Activated CD8-positive, alpha-beta T cell treated with anti-CD3 and anti-CD28 coated beads for 36 hours (primary cell): ENCODE measurements around the gene BEGAIN. TPM values are rescaled to one million over a fixed set of nuclear protein-coding genes. Genes with fewer than 3 reads are reported as not detected.

Source experiments
- ATAC-seq: fragments of 200-7000 bp; cut with Tn5 transposase; one replicate; pipeline ENCODE4 v1.10.0; 2021; ENCODE audit warnings: mild to moderate bottlenecking, moderate library complexity
- CTCF ChIA-PET: fragments of 350-600 bp; sonication (Branson Sonifier 250); formaldehyde crosslinking; loops from one replicate; lab custom pipeline; 2021; ENCODE audit warnings: antibody characterized with exemption; lab: Charles Lee
- POLR2A ChIA-PET: fragments of 350-600 bp; sonication (Branson Sonifier 250); formaldehyde crosslinking; loops from one replicate; lab custom pipeline; 2021; ENCODE audit warnings: antibody characterized with exemption; lab: Charles Lee
- DNase-seq: peaks from one replicate; pipeline ENCODE4 v3.0.0-alpha.2; 2020
- H3K27ac Mint-ChIP-seq: one replicate; pipeline ENCODE4 v1.8.0; 2021; ENCODE audit warnings: mild to moderate bottlenecking, mixed read lengths
- H3K27me3 Mint-ChIP-seq: one replicate; pipeline ENCODE4 v1.8.0; 2021; ENCODE audit warnings: mixed read lengths
- H3K36me3 Mint-ChIP-seq: one replicate; pipeline ENCODE4 v1.8.0; 2021; ENCODE audit warnings: low read depth, mixed read lengths
- H3K4me1 Mint-ChIP-seq: one replicate; pipeline ENCODE4 v1.8.0; 2021; ENCODE audit warnings: low read depth, mixed read lengths
- H3K4me3 Mint-ChIP-seq: one replicate; pipeline ENCODE4 v1.8.0; 2021; ENCODE audit warnings: mild to moderate bottlenecking, moderate library complexity, mixed read lengths
- H3K9me3 Mint-ChIP-seq: one replicate; pipeline ENCODE4 v1.8.0; 2021; ENCODE audit warnings: mixed read lengths
- CTCF ChIP-seq: fragments of 200-600 bp; IDR thresholded peaks from one replicate; pipeline ENCODE4 v1.8.0; 2022; ENCODE audit warnings: antibody characterized with exemption, mild to moderate bottlenecking
- intact Hi-C: fragments of 100-400 bp; cut with micrococcal nuclease; formaldehyde crosslinking; loops from one replicate; pipeline ENCODE4 v1.10.0; 2022
- total RNA-seq, 2 experiments: library from RNA; stranded (reverse); gene quantifications; one replicate each; pipeline ENCODE4 v1.2.3, GENCODE V29; 2021

BEGAIN gene
- total RNA-seq, 2 experiments from 2014 or later, result 5.5 to 6.0 TPM

GRCh38 chr14:100608586-100609330, 21.5 kb upstream of the BEGAIN start:
- intact Hi-C loops, result no loop called here
- no peaks in the 10 kb centered on the region for H3K9me3 Mint-ChIP-seq
- H3K27me3 Mint-ChIP-seq, result peaks cover 3% of the 10 kb centered on the region
- POLR2A ChIA-PET, result interaction anchor here (0.9 kb wide), 1 partner anchor 191 kb away, joined by 3 read pairs; no protein-coding TSS in a partner anchor
- TF ChIP-seq CTCF, result no peak
- H3K4me3 Mint-ChIP-seq, result no peak overlapping the region
- DNase-seq, result no peak
- CTCF ChIA-PET, result interaction anchor here (1.8 kb wide), 1 partner anchor 37 kb away, joined by 10 read pairs; no protein-coding TSS in a partner anchor
- no peak overlapping the region for H3K27ac Mint-ChIP-seq
- no peaks in the 10 kb centered on the region for H3K4me1 Mint-ChIP-seq
- ATAC-seq, result no peak
- H3K36me3 Mint-ChIP-seq, result no peaks in the 10 kb centered on the region

GRCh38 chr14:100608064-100608463, 20.8 kb upstream of the BEGAIN start:
- CTCF ChIA-PET, result interaction anchor here (1.8 kb wide), 1 partner anchor 38 kb away, joined by 10 read pairs; no protein-coding TSS in a partner anchor
- no peak for ATAC-seq

GRCh38 chr14:100607611-100607956, 20.4 kb upstream of the BEGAIN start:
- no peak overlapping the region for H3K27ac Mint-ChIP-seq
- no peak overlapping the region for H3K4me3 Mint-ChIP-seq
- intact Hi-C loops, result no loop called here
- peaks cover 8% of the 10 kb centered on the region for H3K27me3 Mint-ChIP-seq
- no peak for ATAC-seq
- ChIA-PET CTCF (interaction anchor here (1.8 kb wide), 1 partner anchor 38 kb away, joined by 10 read pairs; no protein-coding TSS in a partner anchor), POLR2A (no interaction called here)
- peaks cover 2% of the 10 kb centered on the region for H3K9me3 Mint-ChIP-seq
- H3K36me3 Mint-ChIP-seq, result no peaks in the 10 kb centered on the region
- no peaks in the 10 kb centered on the region for H3K4me1 Mint-ChIP-seq
- no peak for TF ChIP-seq CTCF
- DNase-seq, result no peak

More at GRCh38 chr14:100608064-100608463, 20.8 kb upstream of the BEGAIN start:
- DNase-seq, result no peak
- no peak for TF ChIP-seq CTCF
- no peak overlapping the region for H3K27ac Mint-ChIP-seq
- no peak overlapping the region for H3K4me3 Mint-ChIP-seq
- intact Hi-C loops, result no loop called here
- H3K4me1 Mint-ChIP-seq, result no peaks in the 10 kb centered on the region
- H3K9me3 Mint-ChIP-seq, result no peaks in the 10 kb centered on the region
- POLR2A ChIA-PET, result no interaction called here
- peaks cover 6% of the 10 kb centered on the region for H3K27me3 Mint-ChIP-seq
- H3K36me3 Mint-ChIP-seq, result no peaks in the 10 kb centered on the region

DNA sequence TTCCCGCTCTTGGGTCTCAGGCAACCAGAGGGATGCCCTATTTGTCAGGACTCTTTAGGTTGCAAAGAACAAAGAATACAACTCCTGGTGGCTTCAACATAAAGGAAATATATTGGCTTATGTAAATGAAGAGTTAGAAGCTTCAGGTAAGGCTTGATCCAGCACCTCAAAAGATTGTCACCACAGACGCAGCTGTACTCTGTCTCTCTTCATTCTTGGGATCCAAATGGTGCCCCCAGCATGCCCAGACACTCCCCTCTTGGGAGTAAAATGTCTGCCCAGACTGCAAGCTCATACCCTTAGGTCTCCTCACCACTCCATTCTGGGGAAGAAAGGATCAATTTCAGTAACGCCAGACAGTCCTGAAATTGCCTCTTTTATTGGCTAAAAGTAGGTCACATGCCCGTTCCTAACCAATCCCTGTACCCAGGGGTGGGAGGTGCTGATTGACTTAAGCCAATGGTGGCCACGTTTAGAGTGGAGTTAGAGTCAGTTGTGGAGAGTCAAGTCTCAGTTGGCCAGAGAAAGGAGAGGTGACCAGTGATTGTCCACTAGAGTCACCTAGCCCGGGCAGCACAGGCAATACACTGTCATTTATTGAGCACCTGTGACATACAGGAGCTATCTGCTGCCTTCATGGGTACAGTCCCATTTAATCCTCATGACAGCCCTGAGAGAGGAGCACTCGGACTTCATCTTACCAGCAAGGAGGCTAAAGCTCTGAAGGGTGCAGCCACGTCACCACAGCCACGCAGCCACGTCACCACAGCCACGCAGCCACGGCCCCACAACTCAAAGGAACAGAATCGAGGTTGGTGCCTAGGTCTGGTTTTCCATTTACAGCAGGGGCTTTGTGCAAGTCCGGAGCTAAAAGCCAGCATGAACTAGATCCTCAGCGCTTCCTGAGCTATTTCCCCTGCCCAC, 19.7 kb upstream of the BEGAIN start:
- ChIA-PET POLR2A (no interaction called here), CTCF (no interaction called here)
- H3K9me3 Mint-ChIP-seq, result peaks cover 8% of the 10 kb centered on the region

More for the DNA sequence above, 19.7 kb upstream of the BEGAIN start:
- no peak overlapping the region for H3K4me3 Mint-ChIP-seq
- DNase-seq (no peak), ATAC-seq (no peak)
- H3K36me3 Mint-ChIP-seq, result peaks cover 2% of the 10 kb centered on the region
- peaks cover 9% of the 10 kb centered on the region for H3K27me3 Mint-ChIP-seq
- intact Hi-C loops, result no loop called here
- no peaks in the 10 kb centered on the region for H3K4me1 Mint-ChIP-seq
- H3K27ac Mint-ChIP-seq, result no peak overlapping the region
- no peak for TF ChIP-seq CTCF
